ENCODE data around the gene EMP3.

DNA sequence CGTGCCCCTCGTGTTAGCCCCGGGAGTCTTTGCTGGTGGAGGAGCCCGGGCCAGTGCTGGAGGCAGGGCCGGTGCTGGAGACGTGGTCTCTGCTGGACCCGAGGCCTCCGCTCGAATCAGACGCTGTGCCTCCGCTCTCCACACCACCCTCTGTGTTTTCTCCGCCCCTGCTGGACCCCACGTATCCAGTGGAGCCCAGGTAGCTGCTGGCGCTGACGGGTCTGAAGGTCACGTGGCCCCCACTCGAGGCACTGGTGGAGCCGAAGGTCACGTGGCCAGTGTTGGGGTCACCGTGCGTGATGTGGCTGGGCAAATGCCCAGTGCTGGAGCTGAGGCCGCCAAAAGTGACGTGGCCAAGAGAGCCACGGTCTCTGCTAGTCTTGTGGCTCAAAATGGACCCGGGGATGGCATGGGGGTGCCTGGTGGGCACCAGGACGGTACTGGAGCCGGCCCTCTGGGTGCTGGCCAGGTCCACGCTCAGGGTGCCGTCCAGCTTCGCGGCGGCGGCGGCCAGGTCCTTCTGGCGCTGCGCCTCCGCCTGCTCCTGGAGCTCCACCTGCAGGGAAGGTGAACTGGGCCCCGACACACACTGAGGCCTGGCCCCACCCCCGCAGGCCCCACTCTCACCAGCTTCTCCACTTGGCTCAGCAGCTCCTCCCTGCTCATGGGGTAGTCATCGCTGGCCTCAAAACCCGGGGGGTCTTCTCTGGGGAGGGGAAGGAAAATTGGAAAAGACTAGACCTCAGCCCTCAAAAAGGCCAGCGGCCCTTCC, 28.2 kb upstream of the EMP3 start:
- TF ChIP-seq CTCF (conservative IDR thresholded peaks at IDR 0.05 in 1 of 2, IDR thresholded peaks at IDR 0.05 in 1 of 2; ENCODE audit: extremely low read depth in 1 of 2, insufficient read depth in 1 of 2, low read depth in 1 of 2, low read length in 2 of 2) (no peak), EZH2 (IDR thresholded peaks at IDR 0.05; ENCODE audit: borderline replicate concordance, low read length) (no peak)

All from mammary epithelial cell (primary cell).